HUES6 (cell line): Measurements from ENCODE around the gene JPH4.
"Not testable (repeated sequence)": the region's sequence is repeated elsewhere in the genome, so short reads cannot be mapped to it uniquely, and the experiment has no call there.

Experiments used
- H3K27ac ChIP-seq: 2 replicates; pipeline ENCODE4 v1.7.0; 2013; ENCODE audit warnings: low read depth, mild to moderate bottlenecking, low read length, inconsistent platforms
- H3K27me3 ChIP-seq: 2 replicates; pipeline ENCODE4 v1.6.1; 2013; ENCODE audit warnings: low read length; ENCODE audit not compliant: control insufficient read depth, insufficient read depth
- H3K36me3 ChIP-seq: 2 replicates; pipeline ENCODE4 v1.6.1; 2013; ENCODE audit warnings: low read length; ENCODE audit not compliant: control insufficient read depth, insufficient read depth
- H3K4me1 ChIP-seq: 2 replicates; pipeline ENCODE4 v1.6.1; 2013; ENCODE audit warnings: low read length; ENCODE audit not compliant: control insufficient read depth, insufficient read depth
- H3K4me3 ChIP-seq: 2 replicates; pipeline ENCODE4 v1.5.1; 2013; ENCODE audit warnings: low read depth, low read length
- H3K9ac ChIP-seq: one replicate; pipeline ENCODE4 v1.6.1; 2013; ENCODE audit warnings: mild to moderate bottlenecking, low read length
- H3K9me3 ChIP-seq: 2 replicates; pipeline ENCODE4 v1.6.1; 2013; ENCODE audit warnings: low read depth, low read length; ENCODE audit not compliant: control insufficient read depth, insufficient read depth

Gene JPH4

GRCh38 chr14:23608454-23608853 is 29.9 kb upstream of the JPH4 start:
- Histone ChIP-seq H3K4me1 (no peaks in the 10 kb centered on the region), H3K27me3 (peaks cover 19% of the 10 kb centered on the region; the same call in 1 of the 2 replicates), H3K4me3 (no peak overlapping the region), H3K27ac (no peak overlapping the region), H3K9ac (no peak overlapping the region), H3K36me3 (no peaks in the 10 kb centered on the region), H3K9me3 (peaks cover 9% of the 10 kb centered on the region)

GRCh38 chr14:23605931-23606585 is 27.5 kb upstream of the JPH4 start:
- H3K27me3 ChIP-seq: peaks cover 19% of the 10 kb centered on the region; the same call in 1 of the 2 replicates
- no peaks in the 10 kb centered on the region for H3K36me3 ChIP-seq
- H3K4me3 ChIP-seq: no peak overlapping the region
- H3K27ac ChIP-seq: no peak overlapping the region
- no peak overlapping the region for H3K9ac ChIP-seq
- peaks cover 9% of the 10 kb centered on the region for H3K9me3 ChIP-seq
- H3K4me1 ChIP-seq: no peaks in the 10 kb centered on the region

- Histone ChIP-seq H3K27ac (no peak overlapping the region), H3K36me3 (no peaks in the 10 kb centered on the region), H3K9me3 (peaks cover 4% of the 10 kb centered on the region; the same call in 1 of the 2 replicates), H3K9ac (no peak overlapping the region), H3K4me1 (no peaks in the 10 kb centered on the region), H3K4me3 (no peak overlapping the region), H3K27me3 (peaks cover 19% of the 10 kb centered on the region; the same call in 1 of the 2 replicates)
Observed at GRCh38 chr14:23604675-23605170, 26.1 kb upstream of the JPH4 start.

- Histone ChIP-seq H3K27ac (no peak overlapping the region), H3K4me3 (no peak overlapping the region), H3K9ac (no peak overlapping the region), H3K4me1 (no peaks in the 10 kb centered on the region), H3K9me3 (no peaks in the 10 kb centered on the region), H3K27me3 (peaks cover 19% of the 10 kb centered on the region; the same call in 1 of the 2 replicates), H3K36me3 (no peaks in the 10 kb centered on the region)
Observed at GRCh38 chr14:23604148-23604547, 25.6 kb upstream of the JPH4 start.

- Histone ChIP-seq H3K36me3 (no peaks in the 10 kb centered on the region), H3K27me3 (peaks cover 19% of the 10 kb centered on the region; the same call in 1 of the 2 replicates), H3K27ac (no peak overlapping the region), H3K9me3 (no peaks in the 10 kb centered on the region), H3K9ac (no peak overlapping the region), H3K4me1 (no peaks in the 10 kb centered on the region), H3K4me3 (no peak overlapping the region)
Observed at GRCh38 chr14:23603103-23603502, 24.5 kb upstream of the JPH4 start.

- no peak overlapping the region for H3K9ac ChIP-seq
- no peaks in the 10 kb centered on the region for H3K9me3 ChIP-seq
- no peaks in the 10 kb centered on the region for H3K36me3 ChIP-seq
- H3K4me1 ChIP-seq: no peaks in the 10 kb centered on the region
- peaks cover 16% of the 10 kb centered on the region; the same call in 1 of the 2 replicates for H3K27me3 ChIP-seq
- H3K27ac ChIP-seq: no peak overlapping the region
- no peak overlapping the region for H3K4me3 ChIP-seq
Observed at GRCh38 chr14:23602181-23603095, 23.8 kb upstream of the JPH4 start.

- Histone ChIP-seq H3K36me3 (no peaks in the 10 kb centered on the region), H3K27ac (no peak overlapping the region), H3K9ac (no peak overlapping the region), H3K9me3 (no peaks in the 10 kb centered on the region), H3K27me3 (peaks cover 10% of the 10 kb centered on the region; the same call in 1 of the 2 replicates), H3K4me1 (no peaks in the 10 kb centered on the region), H3K4me3 (no peak overlapping the region)
Observed at GRCh38 chr14:23601845-23602180, 23.2 kb upstream of the JPH4 start.

- Histone ChIP-seq H3K4me3 (no peak overlapping the region), H3K27me3 (peaks cover 6% of the 10 kb centered on the region; the same call in 1 of the 2 replicates), H3K4me1 (no peaks in the 10 kb centered on the region), H3K9me3 (no peaks in the 10 kb centered on the region), H3K36me3 (no peaks in the 10 kb centered on the region), H3K9ac (no peak overlapping the region), H3K27ac (no peak overlapping the region)
Observed at GRCh38 chr14:23601424-23601823, 22.8 kb upstream of the JPH4 start.

- Histone ChIP-seq H3K9ac (no peak overlapping the region), H3K4me1 (no peaks in the 10 kb centered on the region), H3K27ac (no peak overlapping the region), H3K9me3 (no peaks in the 10 kb centered on the region), H3K36me3 (no peaks in the 10 kb centered on the region), H3K4me3 (no peak overlapping the region), H3K27me3 (peaks cover under 1% of the 10 kb centered on the region; the same call in 1 of the 2 replicates)
Observed at GRCh38 chr14:23600806-23601205, 22.2 kb upstream of the JPH4 start.

GRCh38 chr14:23600322-23600707 is 21.7 kb upstream of the JPH4 start:
- Histone ChIP-seq H3K27ac (no peak overlapping the region), H3K9me3 (no peaks in the 10 kb centered on the region), H3K4me3 (no peak overlapping the region), H3K4me1 (no peaks in the 10 kb centered on the region), H3K27me3 (no peaks in the 10 kb centered on the region), H3K36me3 (no peaks in the 10 kb centered on the region), H3K9ac (no peak overlapping the region)

- not testable (repeated sequence) for H3K27ac ChIP-seq, H3K4me1 ChIP-seq, H3K27me3 ChIP-seq, H3K9me3 ChIP-seq, H3K4me3 ChIP-seq, H3K9ac ChIP-seq, H3K36me3 ChIP-seq
Observed at GRCh38 chr14:23594191-23594590, 15.6 kb upstream of the JPH4 start.
